Measurements from ENCODE around the gene ZNF750. TPM values are rescaled to one million over a fixed set of nuclear protein-coding genes. Genes with fewer than 3 reads are reported as not detected.

ZNF750 gene
- polyA plus RNA-seq, 3 donors = not detected

DNA sequence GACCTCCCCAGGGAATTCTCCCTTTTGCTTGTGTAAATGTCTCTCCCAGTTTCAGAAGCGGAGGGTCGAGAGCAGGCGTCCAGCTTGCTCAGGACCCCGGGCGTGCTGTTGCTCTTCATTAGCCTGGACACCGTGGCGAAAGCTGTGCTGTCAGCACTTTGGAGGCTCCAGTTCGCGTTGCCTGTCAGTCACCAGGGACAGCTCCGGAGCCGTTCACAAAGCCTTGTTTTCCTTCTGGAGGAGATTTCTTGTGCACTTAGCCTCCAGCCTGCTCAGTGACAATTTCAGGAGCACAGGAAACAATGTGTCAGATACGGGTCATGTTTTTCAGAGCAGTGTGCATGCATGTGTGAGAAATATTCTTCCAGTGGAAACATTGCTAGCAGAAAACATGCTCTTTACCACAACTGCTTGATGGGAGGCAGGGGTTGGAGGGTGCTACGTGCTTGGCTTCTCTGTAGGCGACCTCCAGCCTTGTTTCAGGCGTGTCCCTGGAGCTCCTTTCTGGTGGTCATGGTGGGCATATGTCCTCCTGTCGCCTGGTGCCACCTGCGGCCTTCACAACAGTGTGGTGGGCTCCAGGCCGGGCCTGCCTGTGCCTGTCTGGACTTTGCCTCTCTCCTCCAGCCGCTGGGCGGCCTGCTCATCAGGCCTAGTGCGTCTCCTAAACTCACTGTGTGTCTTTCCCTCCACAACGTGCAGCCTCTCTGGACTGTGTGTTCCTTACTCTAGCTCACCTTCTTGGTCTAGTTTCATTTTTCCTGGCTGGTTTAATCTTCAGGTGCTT lies 29.0 kb downstream of the ZNF750 start:
- H3K9ac ChIP-seq (ENCODE audit: insufficient read depth, low read length, poor library complexity, severe bottlenecking) = no peak overlapping the region
- peak overlapping the region in 4 of 7 donors; percentile 24 to 55 (median 38) for H3K27ac Mint-ChIP-seq
- H3K4me3 ChIP-seq (replicated peaks in 1 of 3; ENCODE audit: low read depth in 2 of 3, low read length in 3 of 3) = no peak overlapping the region
- H3K4me1 Mint-ChIP-seq = peaks cover 4% of the 10 kb centered on the region
- no peaks in the 10 kb centered on the region for H3K79me2 ChIP-seq (ENCODE audit: insufficient read depth, low read length)
- no peak overlapping the region for H3K4me2 ChIP-seq (replicated peaks; ENCODE audit: extremely low read depth, low read length, poor library complexity, severe bottlenecking)
- intact Hi-C loops (cut with micrococcal nuclease) = loop anchor here in 1 of 2 donors (5.0 kb wide), 1 partner anchor 56 kb away; no protein-coding TSS in a partner anchor
- no peaks in the 10 kb centered on the region for H3K27me3 ChIP-seq (ENCODE audit: control insufficient read depth in 2 of 2, insufficient read depth in 2 of 2, low read length in 2 of 2)
- DNase-seq = no peak
- H3K4me1 ChIP-seq (ENCODE audit: control insufficient read depth in 1 of 2, insufficient read depth in 2 of 2, low read length in 2 of 2) = no peaks in the 10 kb centered on the region
- no peaks in the 10 kb centered on the region for H3K27me3 Mint-ChIP-seq (ENCODE audit: low read depth in 3 of 3)
- no peak overlapping the region for H3K4me3 Mint-ChIP-seq
- peaks cover 46 to 71% of the 10 kb centered on the region in 2 donors for H3K36me3 Mint-ChIP-seq
- H3K27ac ChIP-seq (ENCODE audit: low read depth in 1 of 2, low read length in 2 of 2) = no peak overlapping the region
- H3K36me3 ChIP-seq (replicated peaks in 1 of 2; ENCODE audit: control insufficient read depth in 1 of 2, insufficient read depth in 2 of 2, low read length in 2 of 2) = peaks cover 11 to 43% of the 10 kb centered on the region in 2 donors
- WGBS (ENCODE audit: insufficient coverage) = 91% methylated on average over 18 of the region's 22 CpGs
- TF ChIP-seq, protein P1, sequence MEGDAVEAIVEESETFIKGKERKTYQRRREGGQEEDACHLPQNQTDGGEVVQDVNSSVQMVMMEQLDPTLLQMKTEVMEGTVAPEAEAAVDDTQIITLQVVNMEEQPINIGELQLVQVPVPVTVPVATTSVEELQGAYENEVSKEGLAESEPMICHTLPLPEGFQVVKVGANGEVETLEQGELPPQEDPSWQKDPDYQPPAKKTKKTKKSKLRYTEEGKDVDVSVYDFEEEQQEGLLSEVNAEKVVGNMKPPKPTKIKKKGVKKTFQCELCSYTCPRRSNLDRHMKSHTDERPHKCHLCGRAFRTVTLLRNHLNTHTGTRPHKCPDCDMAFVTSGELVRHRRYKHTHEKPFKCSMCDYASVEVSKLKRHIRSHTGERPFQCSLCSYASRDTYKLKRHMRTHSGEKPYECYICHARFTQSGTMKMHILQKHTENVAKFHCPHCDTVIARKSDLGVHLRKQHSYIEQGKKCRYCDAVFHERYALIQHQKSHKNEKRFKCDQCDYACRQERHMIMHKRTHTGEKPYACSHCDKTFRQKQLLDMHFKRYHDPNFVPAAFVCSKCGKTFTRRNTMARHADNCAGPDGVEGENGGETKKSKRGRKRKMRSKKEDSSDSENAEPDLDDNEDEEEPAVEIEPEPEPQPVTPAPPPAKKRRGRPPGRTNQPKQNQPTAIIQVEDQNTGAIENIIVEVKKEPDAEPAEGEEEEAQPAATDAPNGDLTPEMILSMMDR (IDR thresholded peaks at IDR 0.05) = no peak
- no peaks in the 10 kb centered on the region for H4K20me1 ChIP-seq (ENCODE audit: insufficient read depth, low read length)
- H2AFZ ChIP-seq (ENCODE audit: insufficient read depth, low read depth, low read length, poor library complexity, severe bottlenecking) = no peak overlapping the region
- H3K9me3 ChIP-seq (replicated peaks in 1 of 2; ENCODE audit: control insufficient read depth in 1 of 2, insufficient read depth in 1 of 2, low read length in 2 of 2) = no peaks in the 10 kb centered on the region
- peaks cover 0 to under 1% (median 0%) of the 10 kb centered on the region in 7 donors for H3K9me3 Mint-ChIP-seq

DNA sequence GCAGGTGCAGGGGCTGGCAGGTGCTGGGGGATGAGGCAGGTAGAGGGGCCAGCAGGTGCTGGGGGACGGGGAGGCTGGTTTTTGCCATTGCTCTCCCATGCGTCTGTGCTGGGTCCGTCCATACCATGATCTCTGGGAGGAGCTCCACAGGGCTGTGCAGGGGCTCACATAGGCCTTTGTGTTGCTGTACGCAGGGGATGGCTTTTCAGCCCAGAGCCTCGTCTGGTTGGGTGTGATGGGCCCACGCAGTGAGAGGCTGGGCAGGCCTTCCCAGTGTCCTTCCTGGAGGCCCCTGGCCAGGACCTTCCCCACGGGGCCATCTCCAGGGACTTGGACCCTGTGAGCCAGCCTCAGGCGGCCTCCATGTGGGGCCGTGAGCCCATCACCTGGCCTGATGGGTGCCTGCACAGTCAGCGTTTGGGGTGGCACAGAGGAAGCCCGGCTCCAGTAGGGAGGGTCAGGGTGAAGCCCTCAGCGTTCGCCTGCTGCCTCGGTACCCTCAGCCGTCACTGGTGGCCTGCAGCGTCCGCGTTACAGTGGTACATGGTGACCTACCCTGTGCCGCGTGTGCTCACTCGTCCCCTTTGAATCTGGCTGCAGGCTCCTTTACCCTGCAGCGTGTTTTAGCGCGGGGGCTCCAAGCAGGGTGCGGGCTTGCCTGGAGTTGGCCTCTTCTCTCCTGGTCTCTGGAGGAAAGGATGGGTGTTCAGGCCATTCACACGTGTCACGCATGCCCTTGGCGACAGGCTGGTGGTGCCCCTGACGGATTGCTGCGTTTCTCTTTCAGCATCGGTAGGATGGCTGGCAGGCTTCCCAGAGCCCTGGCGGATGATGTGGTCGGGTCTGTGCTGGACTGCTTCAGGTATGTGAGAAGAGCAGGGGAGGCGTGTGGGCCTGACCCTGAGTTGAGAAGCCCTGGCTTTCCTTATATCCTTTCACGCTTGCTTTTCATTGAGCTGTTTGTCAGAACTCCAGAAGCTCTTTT lies 30.6 kb downstream of the ZNF750 start:
- Mint-ChIP-seq H3K27me3 (ENCODE audit: low read depth in 3 of 3) (no peaks in the 10 kb centered on the region), H3K27ac (peak overlapping the region in 1 of 7 donors; percentile 66), H3K9me3 (no peaks in the 10 kb centered on the region), H3K4me3 (no peak overlapping the region), H3K4me1 (no peaks in the 10 kb centered on the region), H3K36me3 (peaks cover 38 to 60% of the 10 kb centered on the region in 2 donors)
- intact Hi-C loops (cut with micrococcal nuclease) = no loop called here
- Histone ChIP-seq H3K36me3 (replicated peaks in 1 of 2; ENCODE audit: control insufficient read depth in 1 of 2, insufficient read depth in 2 of 2, low read length in 2 of 2) (peaks cover 11 to 38% of the 10 kb centered on the region in 2 donors), H2AFZ (ENCODE audit: insufficient read depth, low read depth, low read length, poor library complexity, severe bottlenecking) (no peak overlapping the region), H3K27ac (ENCODE audit: low read depth in 1 of 2, low read length in 2 of 2) (no peak overlapping the region), H3K9ac (ENCODE audit: insufficient read depth, low read length, poor library complexity, severe bottlenecking) (no peak overlapping the region), H3K27me3 (ENCODE audit: control insufficient read depth in 2 of 2, insufficient read depth in 2 of 2, low read length in 2 of 2) (no peaks in the 10 kb centered on the region), H3K4me3 (replicated peaks in 1 of 3; ENCODE audit: low read depth in 2 of 3, low read length in 3 of 3) (no peak overlapping the region), H3K9me3 (replicated peaks in 1 of 2; ENCODE audit: control insufficient read depth in 1 of 2, insufficient read depth in 1 of 2, low read length in 2 of 2) (no peaks in the 10 kb centered on the region), H3K79me2 (ENCODE audit: insufficient read depth, low read length) (no peaks in the 10 kb centered on the region), H4K20me1 (ENCODE audit: insufficient read depth, low read length) (no peaks in the 10 kb centered on the region), H3K4me1 (ENCODE audit: control insufficient read depth in 1 of 2, insufficient read depth in 2 of 2, low read length in 2 of 2) (no peaks in the 10 kb centered on the region), H3K4me2 (replicated peaks; ENCODE audit: extremely low read depth, low read length, poor library complexity, severe bottlenecking) (no peak overlapping the region)
- DNase-seq = no peak
- 90% methylated on average over 34 of the region's 35 CpGs for WGBS (ENCODE audit: insufficient coverage)
- TF ChIP-seq, protein P1 (IDR thresholded peaks at IDR 0.05) = no peak
